Neutrophil (primary cell): ENCODE data around the gene ATR.
"Not testable (repeated sequence)": the region's sequence is repeated elsewhere in the genome, so short reads cannot be mapped to it uniquely, and the experiment has no call there.

Source experiments
- H3K27ac ChIP-seq: fragments of 200-600 bp; sonication (generic); 2 replicates; pipeline ENCODE4 v1.5.1; 2016; ENCODE audit warnings: mild to moderate bottlenecking, moderate library complexity
- H3K27me3 ChIP-seq: fragments of 200-600 bp; sonication (generic); 2 replicates; pipeline ENCODE4 v1.6.0; 2016; ENCODE audit warnings: mild to moderate bottlenecking
- H3K36me3 ChIP-seq: fragments of 200-600 bp; sonication (generic); 2 replicates; pipeline ENCODE4 v1.5.1; 2017
- H3K4me1 ChIP-seq, 2 experiments: fragments of 200-600 bp in 1 of 2; sonication (generic) in 1 of 2; 1 replicate in 1 of 2; 2 replicates in 1 of 2; pipeline versions ENCODE4 v1.5.1 to v1.6.1; 2013 to 2016; ENCODE audit warnings: low read depth in 1 of 2, low read length in 1 of 2, mild to moderate bottlenecking in 1 of 2, moderate library complexity in 1 of 2; ENCODE audit not compliant: control insufficient read depth in 1 of 2, insufficient read depth in 1 of 2
- H3K4me3 ChIP-seq, 2 experiments: fragments of 200-600 bp in 1 of 2; sonication (generic) in 1 of 2; 1 replicate in 1 of 2; 2 replicates in 1 of 2; pipeline ENCODE4 v1.5.1; 2013 to 2016; ENCODE audit warnings: low read depth in 1 of 2, low read length in 1 of 2, mild to moderate bottlenecking in 1 of 2, moderate library complexity in 1 of 2
- H3K9me3 ChIP-seq: fragments of 200-600 bp; sonication (generic); 2 replicates; pipeline ENCODE4 v1.5.1; 2016
- TF ChIP-seq, protein P1 (sequence below): fragments of 200-600 bp; sonication (generic); IDR thresholded peaks from 2 replicates; pipeline ENCODE4 v1.5.1; 2016; ENCODE audit warnings: antibody characterized with exemption

Gene ATR

DNA sequence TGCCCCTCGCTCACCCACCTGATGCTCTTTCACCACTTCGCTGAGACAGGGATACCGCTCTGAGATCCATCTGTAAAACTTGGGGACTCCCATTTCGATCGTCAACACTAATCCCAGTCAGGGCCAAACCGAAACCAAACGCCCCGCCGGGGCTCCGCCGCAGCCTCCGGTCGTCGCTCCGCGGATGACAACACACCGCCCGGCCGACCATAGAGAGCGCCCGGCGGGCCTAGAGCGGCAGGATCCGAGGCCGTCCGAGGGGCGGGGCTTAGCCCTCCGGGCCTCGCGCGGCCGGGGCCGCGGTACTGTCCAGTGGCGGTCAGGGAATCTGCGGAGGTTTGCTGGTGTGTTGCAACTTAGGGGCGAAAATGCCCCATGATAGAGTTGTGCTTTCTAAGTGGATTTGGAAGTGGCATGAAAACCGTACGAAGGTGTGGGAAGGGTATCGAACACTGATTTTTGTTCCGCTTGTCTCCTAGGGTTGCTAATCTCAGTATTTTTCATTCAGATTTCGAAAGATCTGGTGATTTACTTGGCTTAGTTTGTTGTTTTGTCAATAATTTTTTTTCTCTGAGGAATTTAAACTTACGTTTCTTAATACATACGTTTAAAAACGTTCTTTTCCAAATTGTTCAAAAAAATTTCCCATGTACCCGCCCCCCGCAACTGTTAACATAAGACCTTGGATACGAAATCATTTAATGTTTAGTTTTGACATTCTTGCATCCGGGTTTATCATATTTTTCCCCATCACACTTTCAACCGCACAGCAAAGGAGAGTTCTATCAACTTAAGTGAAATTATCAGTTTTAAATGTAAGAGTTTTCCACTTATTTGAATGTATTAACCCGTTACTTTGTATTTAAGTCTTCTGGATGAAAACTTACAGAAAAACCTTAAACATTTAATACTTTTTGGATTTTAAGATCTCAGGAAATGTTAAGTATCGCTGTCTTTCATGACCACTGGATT lies 130.4 kb downstream of the ATR start, which contains the start of gene XRN1:
TSS of gene XRN1 (minus strand) at position 186 of the 972 bp plus-strand sequence. CDS start at position 93, 93 bp downstream.
- H3K27ac ChIP-seq, result peak within 1 kb of the TSS; percentile 95
- no peaks in the 10 kb centered on the region for H3K27me3 ChIP-seq
- TF ChIP-seq, protein P1, sequence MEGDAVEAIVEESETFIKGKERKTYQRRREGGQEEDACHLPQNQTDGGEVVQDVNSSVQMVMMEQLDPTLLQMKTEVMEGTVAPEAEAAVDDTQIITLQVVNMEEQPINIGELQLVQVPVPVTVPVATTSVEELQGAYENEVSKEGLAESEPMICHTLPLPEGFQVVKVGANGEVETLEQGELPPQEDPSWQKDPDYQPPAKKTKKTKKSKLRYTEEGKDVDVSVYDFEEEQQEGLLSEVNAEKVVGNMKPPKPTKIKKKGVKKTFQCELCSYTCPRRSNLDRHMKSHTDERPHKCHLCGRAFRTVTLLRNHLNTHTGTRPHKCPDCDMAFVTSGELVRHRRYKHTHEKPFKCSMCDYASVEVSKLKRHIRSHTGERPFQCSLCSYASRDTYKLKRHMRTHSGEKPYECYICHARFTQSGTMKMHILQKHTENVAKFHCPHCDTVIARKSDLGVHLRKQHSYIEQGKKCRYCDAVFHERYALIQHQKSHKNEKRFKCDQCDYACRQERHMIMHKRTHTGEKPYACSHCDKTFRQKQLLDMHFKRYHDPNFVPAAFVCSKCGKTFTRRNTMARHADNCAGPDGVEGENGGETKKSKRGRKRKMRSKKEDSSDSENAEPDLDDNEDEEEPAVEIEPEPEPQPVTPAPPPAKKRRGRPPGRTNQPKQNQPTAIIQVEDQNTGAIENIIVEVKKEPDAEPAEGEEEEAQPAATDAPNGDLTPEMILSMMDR, result peak; percentile 40
- H3K4me3 ChIP-seq, result peak within 1 kb of the TSS; percentile 92 to 98
- no peaks in the 10 kb centered on the region for H3K36me3 ChIP-seq
- no peaks in the 10 kb centered on the region for H3K9me3 ChIP-seq
- peaks cover 37% of the 10 kb centered on the region in 2 experiments for H3K4me1 ChIP-seq

DNA sequence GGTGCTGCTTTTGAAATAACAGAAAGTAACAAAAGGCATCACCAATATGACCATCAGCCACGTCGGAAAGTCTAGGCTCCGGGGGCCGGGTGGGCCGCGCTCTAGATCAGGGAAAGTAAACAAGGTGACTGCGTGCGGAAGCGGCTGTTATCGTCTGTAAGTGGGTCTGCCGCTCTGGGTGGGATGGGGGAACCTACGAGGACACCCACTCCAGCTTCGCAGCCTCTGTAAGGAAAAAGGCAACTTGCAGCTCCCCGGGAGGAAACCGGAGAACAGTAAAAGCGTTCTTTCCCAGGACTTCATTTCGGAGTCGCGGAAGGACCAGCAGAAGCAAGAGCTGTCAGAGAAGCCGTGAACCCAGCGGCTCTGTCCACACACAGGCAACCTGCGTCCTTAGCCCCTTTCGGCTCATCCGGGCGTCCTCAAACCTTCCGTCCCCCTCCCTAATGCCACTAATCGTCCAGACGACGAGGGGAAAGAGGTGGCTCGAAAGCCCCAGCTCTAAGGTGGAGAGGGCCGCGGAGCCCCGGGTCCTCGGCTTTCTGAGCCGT lies 131.2 kb downstream of the ATR start:
- peak overlapping the region; percentile 92 to 98 for H3K4me3 ChIP-seq
- TF ChIP-seq, protein P1, result no peak
- H3K9me3 ChIP-seq, result no peaks in the 10 kb centered on the region
- no peaks in the 10 kb centered on the region for H3K27me3 ChIP-seq
- peaks cover 40 to 45% of the 10 kb centered on the region in 2 experiments for H3K4me1 ChIP-seq
- peak overlapping the region; percentile 95 for H3K27ac ChIP-seq
- no peaks in the 10 kb centered on the region for H3K36me3 ChIP-seq

DNA sequence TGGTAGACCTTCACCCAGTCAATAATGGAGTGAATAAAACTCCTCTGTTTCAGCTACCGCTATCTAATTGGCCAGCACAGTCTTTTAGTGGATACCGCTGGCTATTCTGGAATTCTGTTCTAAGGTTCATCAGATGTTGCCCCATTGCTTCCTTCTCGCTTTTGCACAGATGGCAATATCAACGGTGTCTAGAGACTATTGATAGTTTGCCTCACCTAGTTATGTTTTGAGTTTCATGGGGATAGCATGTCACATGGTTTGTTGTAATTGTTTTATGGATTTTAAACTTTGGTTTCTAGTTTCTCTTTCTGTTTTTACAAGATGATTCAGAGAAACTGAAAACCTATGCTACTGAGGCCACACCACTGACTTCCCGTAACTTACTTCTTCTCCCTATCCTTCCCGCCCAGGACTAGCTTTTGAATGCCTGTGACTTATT lies 132.7 kb downstream of the ATR start:
- H3K36me3 ChIP-seq, result no peaks in the 10 kb centered on the region
- no peaks in the 10 kb centered on the region for H3K27me3 ChIP-seq
- peak overlapping the region; percentile 23 to 92 for H3K4me3 ChIP-seq
- peaks cover 52 to 60% of the 10 kb centered on the region in 2 experiments for H3K4me1 ChIP-seq
- H3K9me3 ChIP-seq, result no peaks in the 10 kb centered on the region
- H3K27ac ChIP-seq, result peak overlapping the region; percentile 95
- TF ChIP-seq, protein P1, result no peak

DNA sequence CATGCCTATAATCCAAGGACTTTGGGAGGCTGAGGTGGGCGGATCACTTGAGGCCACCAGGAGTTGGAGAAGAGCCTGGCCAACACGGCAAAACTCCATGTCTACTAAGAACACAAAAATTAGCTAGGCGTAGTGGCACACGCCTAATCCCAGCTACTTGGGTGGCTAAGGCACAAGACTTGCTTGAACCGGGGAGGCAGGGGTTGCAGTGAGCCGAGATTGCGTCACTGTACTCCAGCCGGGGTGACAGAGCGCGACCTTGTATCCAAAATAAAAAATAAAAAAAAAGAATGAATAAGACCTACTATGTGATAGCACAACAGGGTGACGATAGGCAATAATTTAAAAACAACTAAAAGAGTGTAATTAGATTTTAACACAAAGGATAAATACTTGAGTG lies 134.2 kb downstream of the ATR start:
- no peak overlapping the region for H3K27ac ChIP-seq
- TF ChIP-seq, protein P1, result no peak
- no peak overlapping the region for H3K4me3 ChIP-seq
- H3K4me1 ChIP-seq, result peaks cover 61 to 66% of the 10 kb centered on the region in 2 experiments
- H3K36me3 ChIP-seq, result no peaks in the 10 kb centered on the region
- H3K27me3 ChIP-seq, result no peaks in the 10 kb centered on the region
- no peaks in the 10 kb centered on the region for H3K9me3 ChIP-seq

DNA sequence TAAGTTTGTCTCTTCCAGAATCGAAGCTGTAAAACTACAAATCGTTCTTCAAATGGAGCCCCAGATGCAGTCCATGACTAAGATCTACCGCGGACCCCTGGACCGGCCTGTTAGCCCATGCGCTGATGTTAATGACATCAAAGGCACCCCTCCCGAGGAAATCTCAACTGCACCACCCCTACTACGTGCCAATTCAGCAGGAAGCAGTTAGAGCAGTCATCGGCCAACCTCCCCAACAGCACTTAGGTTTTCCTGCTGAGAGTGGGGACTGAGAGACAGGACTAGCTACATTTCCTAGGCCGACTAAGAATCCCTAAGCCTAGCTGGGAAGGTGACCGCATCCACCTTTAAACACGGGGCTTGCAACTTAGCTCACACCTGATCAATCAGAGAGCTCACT lies 135.5 kb downstream of the ATR start:
- H3K27me3 ChIP-seq, H3K9me3 ChIP-seq, H3K36me3 ChIP-seq, H3K4me3 ChIP-seq: not testable (repeated sequence)
- Histone ChIP-seq H3K27ac (peak overlapping the region; percentile 66), H3K4me1 (peaks cover 58 to 59% of the 10 kb centered on the region in 2 experiments)

DNA sequence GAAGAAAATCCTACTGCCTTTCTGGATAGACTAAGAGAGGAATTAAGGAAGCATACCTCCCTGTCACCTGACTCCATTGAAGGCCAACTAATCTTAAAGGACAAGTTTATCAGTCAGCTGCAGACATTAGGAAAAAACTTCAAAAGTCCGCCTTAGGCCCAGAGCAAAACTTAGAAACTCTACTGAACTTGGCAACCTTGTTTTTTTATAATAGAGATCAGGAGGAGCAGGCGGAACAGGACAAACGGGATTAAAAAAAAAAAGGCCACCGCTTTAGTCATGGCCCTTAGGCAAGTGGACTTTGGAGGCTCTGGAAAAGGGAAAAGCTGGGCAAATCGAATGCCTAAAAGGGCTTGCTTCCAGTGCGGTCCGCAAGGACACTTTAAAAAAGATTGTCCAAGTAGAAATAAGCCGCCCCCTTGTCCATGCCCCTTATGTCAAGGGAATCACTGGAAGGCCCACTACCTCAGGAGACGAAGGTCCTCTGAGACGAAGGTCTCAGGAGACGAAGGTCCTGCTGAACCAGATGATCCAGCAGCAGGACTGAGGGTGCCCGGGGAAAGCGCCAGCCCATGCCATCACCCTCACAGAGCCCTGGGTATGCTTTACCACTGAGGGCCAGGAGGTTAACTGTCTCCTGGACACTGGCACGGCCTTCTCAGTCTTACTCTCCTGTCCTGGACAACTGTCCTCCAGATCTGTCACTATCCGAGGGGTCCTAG lies 138.9 kb downstream of the ATR start:
- not testable (repeated sequence) for H3K4me3 ChIP-seq, H3K9me3 ChIP-seq, H3K27me3 ChIP-seq, H3K36me3 ChIP-seq, H3K27ac ChIP-seq
- peaks cover 35 to 38% of the 10 kb centered on the region in 2 experiments for H3K4me1 ChIP-seq

DNA sequence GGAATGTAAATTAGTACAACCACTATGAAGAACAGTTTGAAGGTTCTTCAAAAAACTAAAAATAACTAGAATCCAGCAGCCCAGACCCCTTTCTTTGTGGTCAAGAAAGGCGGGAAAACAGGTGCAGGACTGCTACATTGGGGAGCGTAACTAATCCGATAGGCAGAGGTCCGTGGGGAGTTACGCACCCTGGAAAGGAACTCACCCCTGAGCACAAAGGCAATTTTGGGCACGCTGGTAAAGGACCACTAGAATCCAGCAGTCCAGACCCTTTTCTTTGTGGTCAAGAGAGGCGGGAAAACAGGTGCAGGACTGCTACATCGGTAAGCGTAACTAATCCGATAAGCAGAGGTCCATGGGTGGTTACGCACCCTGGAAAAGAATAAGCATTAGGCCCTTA lies 140.4 kb downstream of the ATR start:
- peaks cover 28 to 30% of the 10 kb centered on the region in 2 experiments for H3K4me1 ChIP-seq
- not testable (repeated sequence) for H3K4me3 ChIP-seq, H3K36me3 ChIP-seq, H3K27ac ChIP-seq, H3K27me3 ChIP-seq, H3K9me3 ChIP-seq
